RWPE2 (cell line): ENCODE data around the gene PMFBP1.

Source experiments
- ATAC-seq: fragments of 200-7000 bp; cut with Tn5 transposase; 3 replicates; pipeline ENCODE4 v1.9.1; 2021; ENCODE audit warnings: low read depth
- DNase-seq: peaks from one replicate; pipeline ENCODE4 v3.0.0-alpha.2; 2020; ENCODE audit warnings: low spot score
- H3K27ac ChIP-seq: fragments of 450-650 bp; 2 replicates; pipeline ENCODE4 v1.5.1; 2017; ENCODE audit warnings: mild to moderate bottlenecking; ENCODE audit not compliant: poor library complexity, severe bottlenecking
- H3K27me3 ChIP-seq: fragments of 250-450 bp; sonication (Bioruptor Pico); 2 replicates; pipeline ENCODE4 v1.5.1; 2021; ENCODE audit warnings: mild to moderate bottlenecking, moderate library complexity; ENCODE audit not compliant: insufficient read depth, poor library complexity, severe bottlenecking
- H3K36me3 ChIP-seq: fragments of 250-450 bp; sonication (Bioruptor Pico); 2 replicates; pipeline ENCODE4 v1.5.1; 2020; ENCODE audit warnings: low read depth, mild to moderate bottlenecking, moderate library complexity
- H3K4me1 ChIP-seq: fragments of 250-450 bp; sonication (Bioruptor Pico); 2 replicates; pipeline ENCODE4 v1.5.1; 2021; ENCODE audit warnings: mild to moderate bottlenecking, moderate library complexity; ENCODE audit not compliant: insufficient read depth, poor library complexity, severe bottlenecking
- H3K4me3 ChIP-seq: fragments of 250-450 bp; sonication (Bioruptor Pico); 2 replicates; pipeline ENCODE4 v1.5.1; 2021; ENCODE audit warnings: mild to moderate bottlenecking, moderate library complexity; ENCODE audit not compliant: severe bottlenecking
- H3K9me3 ChIP-seq: fragments of 250-450 bp; sonication (Bioruptor Pico); 2 replicates; pipeline ENCODE4 v1.5.1; 2021; ENCODE audit warnings: mild to moderate bottlenecking, moderate library complexity; ENCODE audit not compliant: severe bottlenecking
- TF ChIP-seq, protein P1 (sequence below): fragments of 450-650 bp; IDR thresholded peaks from one replicate; pipeline ENCODE4 v1.5.1; 2017; ENCODE audit warnings: mild to moderate bottlenecking, moderate library complexity; ENCODE audit not compliant: poor library complexity, severe bottlenecking

The PMFBP1 gene

DNA sequence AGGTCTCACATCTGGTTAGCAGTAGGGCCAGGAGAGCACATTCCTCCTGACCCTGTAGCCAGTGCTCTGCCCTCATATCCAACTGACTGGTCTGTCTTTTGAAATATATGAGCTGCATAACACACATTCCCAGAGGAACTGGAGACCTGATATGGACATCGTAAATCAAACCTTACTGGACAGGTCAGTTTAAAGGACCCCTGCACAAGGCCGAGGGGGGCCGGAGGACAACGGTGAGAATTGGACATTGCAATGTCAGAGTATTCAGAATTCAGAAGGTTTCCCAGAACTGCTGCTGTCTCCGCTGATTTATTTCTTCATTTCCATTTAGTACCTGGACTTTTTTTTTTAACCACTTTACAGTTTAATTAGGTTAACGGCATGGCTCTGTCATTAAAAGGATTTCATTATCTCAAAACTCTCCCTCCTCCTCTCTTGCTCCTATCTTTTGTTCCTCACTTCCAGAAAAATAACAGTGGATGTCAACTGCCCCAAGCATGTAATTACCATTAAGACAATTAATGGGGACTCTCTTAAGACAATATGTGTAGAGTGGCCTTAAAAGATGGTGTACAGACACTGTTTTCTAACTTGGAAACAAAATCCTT, 4.9 kb downstream of the PMFBP1 start:
- Histone ChIP-seq H3K9me3 (no peaks in the 10 kb centered on the region), H3K4me3 (no peak overlapping the region), H3K27ac (no peak overlapping the region), H3K4me1 (no peaks in the 10 kb centered on the region), H3K27me3 (no peaks in the 10 kb centered on the region), H3K36me3 (no peaks in the 10 kb centered on the region)
- no peak for ATAC-seq
- DNase-seq, result no peak
- TF ChIP-seq, protein P1, sequence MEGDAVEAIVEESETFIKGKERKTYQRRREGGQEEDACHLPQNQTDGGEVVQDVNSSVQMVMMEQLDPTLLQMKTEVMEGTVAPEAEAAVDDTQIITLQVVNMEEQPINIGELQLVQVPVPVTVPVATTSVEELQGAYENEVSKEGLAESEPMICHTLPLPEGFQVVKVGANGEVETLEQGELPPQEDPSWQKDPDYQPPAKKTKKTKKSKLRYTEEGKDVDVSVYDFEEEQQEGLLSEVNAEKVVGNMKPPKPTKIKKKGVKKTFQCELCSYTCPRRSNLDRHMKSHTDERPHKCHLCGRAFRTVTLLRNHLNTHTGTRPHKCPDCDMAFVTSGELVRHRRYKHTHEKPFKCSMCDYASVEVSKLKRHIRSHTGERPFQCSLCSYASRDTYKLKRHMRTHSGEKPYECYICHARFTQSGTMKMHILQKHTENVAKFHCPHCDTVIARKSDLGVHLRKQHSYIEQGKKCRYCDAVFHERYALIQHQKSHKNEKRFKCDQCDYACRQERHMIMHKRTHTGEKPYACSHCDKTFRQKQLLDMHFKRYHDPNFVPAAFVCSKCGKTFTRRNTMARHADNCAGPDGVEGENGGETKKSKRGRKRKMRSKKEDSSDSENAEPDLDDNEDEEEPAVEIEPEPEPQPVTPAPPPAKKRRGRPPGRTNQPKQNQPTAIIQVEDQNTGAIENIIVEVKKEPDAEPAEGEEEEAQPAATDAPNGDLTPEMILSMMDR, result no peak

DNA sequence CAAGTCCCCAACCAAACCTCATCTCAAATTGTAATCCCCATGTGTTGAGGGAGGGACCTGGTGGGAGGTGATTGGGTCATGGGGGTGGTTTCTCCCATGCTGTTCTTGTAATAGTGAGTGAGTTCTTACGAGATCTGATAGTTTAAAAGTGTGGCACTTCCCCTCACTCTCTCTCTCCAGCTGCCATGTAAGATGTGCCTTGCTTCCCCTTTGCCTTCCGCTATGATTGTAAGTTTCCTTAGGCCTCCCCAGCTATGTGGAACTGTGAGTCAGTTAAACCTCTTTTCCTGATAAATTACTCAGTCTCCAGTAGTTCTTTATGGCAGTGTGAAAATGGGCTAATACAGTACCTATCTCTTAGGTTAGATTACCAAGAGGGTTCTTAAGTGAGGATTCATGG, 5.8 kb downstream of the PMFBP1 start:
- no peak for ATAC-seq
- DNase-seq, result no peak
- H3K27me3 ChIP-seq, result no peaks in the 10 kb centered on the region
- H3K9me3 ChIP-seq, result no peaks in the 10 kb centered on the region
- TF ChIP-seq, protein P1, result no peak
- no peaks in the 10 kb centered on the region for H3K4me1 ChIP-seq
- no peak overlapping the region for H3K4me3 ChIP-seq
- no peaks in the 10 kb centered on the region for H3K36me3 ChIP-seq
- no peak overlapping the region for H3K27ac ChIP-seq

DNA sequence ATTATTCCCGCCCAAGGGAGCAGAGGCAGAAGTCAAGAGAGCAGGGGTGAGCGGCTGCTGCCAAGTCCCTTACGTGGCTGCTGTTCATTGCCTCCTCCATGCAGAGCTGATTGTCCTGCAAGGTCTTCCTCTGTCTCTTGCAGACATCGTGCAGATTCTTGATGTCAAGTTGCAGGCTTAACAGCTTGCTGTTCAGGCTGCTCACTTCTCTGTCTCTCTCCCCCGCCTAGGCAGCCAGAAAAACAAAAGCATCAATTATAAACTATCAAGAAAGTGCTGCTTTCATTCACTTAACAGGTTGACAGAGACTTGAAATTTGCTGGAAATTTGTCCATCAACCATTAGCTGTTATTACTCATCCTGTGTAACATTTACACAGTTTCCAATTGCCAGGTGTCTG, 7.3 kb downstream of the PMFBP1 start:
- Histone ChIP-seq H3K27me3 (no peaks in the 10 kb centered on the region), H3K36me3 (no peaks in the 10 kb centered on the region), H3K27ac (no peak overlapping the region), H3K9me3 (no peaks in the 10 kb centered on the region), H3K4me1 (no peaks in the 10 kb centered on the region), H3K4me3 (no peak overlapping the region)
- no peak for DNase-seq
- TF ChIP-seq, protein P1, result no peak
- ATAC-seq, result no peak

DNA sequence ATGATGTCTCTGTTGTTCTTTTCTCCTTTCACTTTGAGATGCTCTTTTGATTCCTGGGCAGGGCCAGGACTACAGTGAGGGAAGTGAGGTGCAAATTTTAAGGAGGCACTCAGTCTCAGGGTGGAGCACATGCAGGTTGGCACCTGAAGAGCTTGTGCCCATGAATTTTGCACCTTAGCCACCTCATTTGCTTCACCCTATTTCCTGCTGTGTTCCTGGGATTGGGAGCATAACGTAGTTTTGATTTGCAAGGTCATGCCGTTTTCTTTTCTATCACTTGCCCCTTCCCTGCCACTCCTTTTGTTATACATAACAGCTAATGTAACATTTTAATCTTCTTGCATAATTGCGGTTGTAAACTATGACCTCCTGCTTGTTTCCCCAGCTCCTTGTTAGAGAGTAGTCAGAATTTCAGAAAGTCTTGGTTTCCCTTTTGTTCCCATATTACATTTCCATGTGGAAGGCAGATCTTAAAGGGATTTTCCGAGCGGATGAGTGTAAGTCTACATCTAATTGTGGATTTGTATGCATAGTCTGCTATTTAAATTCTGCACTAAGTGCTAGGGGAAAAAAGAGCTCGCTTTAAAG, 9.8 kb downstream of the PMFBP1 start:
- ATAC-seq (no peak), DNase-seq (no peak)
- no peak overlapping the region for H3K4me3 ChIP-seq
- H3K9me3 ChIP-seq, result no peaks in the 10 kb centered on the region
- no peak overlapping the region for H3K27ac ChIP-seq
- no peaks in the 10 kb centered on the region for H3K4me1 ChIP-seq
- H3K36me3 ChIP-seq, result no peaks in the 10 kb centered on the region
- no peaks in the 10 kb centered on the region for H3K27me3 ChIP-seq
- TF ChIP-seq, protein P1, result no peak

DNA sequence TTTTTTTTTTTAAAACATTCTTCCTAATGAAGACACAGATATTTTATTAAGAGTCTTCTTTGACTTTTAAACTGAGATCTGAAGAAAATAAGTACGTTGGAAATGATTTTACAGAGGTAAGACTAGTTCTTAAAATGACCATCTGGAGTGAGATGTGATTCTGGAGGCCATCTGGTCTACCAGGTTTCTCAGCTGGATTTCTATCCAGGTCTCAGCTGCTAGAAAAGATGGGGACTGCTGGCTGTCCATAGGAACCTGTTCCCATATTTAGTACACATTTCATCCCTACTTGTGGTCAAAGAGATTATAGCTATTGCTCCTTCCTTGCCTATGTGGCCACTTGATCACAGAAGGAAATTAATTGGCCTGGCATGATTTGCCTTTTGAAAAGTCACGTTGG, 12.2 kb downstream of the PMFBP1 start:
- Histone ChIP-seq H3K27me3 (no peaks in the 10 kb centered on the region), H3K4me1 (no peaks in the 10 kb centered on the region), H3K4me3 (no peak overlapping the region), H3K9me3 (no peaks in the 10 kb centered on the region), H3K36me3 (no peaks in the 10 kb centered on the region), H3K27ac (no peak overlapping the region)
- TF ChIP-seq, protein P1, result no peak
- no peak for DNase-seq
- ATAC-seq, result no peak
